Naive thymus-derived CD4-positive, alpha-beta T cell (primary cell): ENCODE results near the gene ZNF468. TPM values are rescaled to one million over a fixed set of nuclear protein-coding genes. Genes with fewer than 3 reads are reported as not detected.
"Not testable (repeated sequence)": the region's sequence is repeated elsewhere in the genome, so short reads cannot be mapped to it uniquely, and the experiment has no call there.

Experiments
- ATAC-seq: fragments of 150-1000 bp; cut with Tn5 transposase; 2 replicates; pipeline ENCODE4 v1.10.0; 2021; ENCODE audit warnings: mild to moderate bottlenecking, moderate library complexity
- CTCF ChIA-PET: fragments of 350-600 bp; sonication (Branson Sonifier 250); formaldehyde crosslinking; loops from one replicate; lab custom pipeline; 2021; ENCODE audit warnings: antibody characterized with exemption; lab: Charles Lee
- POLR2A ChIA-PET: fragments of 350-600 bp; sonication (Branson Sonifier 250); formaldehyde crosslinking; loops from one replicate; lab custom pipeline; 2021; ENCODE audit warnings: antibody characterized with exemption, inconsistent platforms; lab: Charles Lee
- DNase-seq, 9 donors: peaks; one replicate each; pipeline versions ENCODE4 v3.0.0 to v3.0.0-alpha.2; 2020 to 2022; ENCODE audit warnings: mixed read lengths in 1 of 9
- H3K27ac ChIP-seq: one replicate; pipeline ENCODE4 v1.7.0; 2013; ENCODE audit warnings: mild to moderate bottlenecking, low read depth, low read length, moderate library complexity
- H3K27me3 ChIP-seq, 2 donors: one replicate each; pipeline ENCODE4 v1.7.0; 2013; ENCODE audit warnings: low read length in 2 of 2, mild to moderate bottlenecking in 2 of 2, moderate library complexity in 2 of 2; ENCODE audit not compliant: control insufficient read depth in 2 of 2, insufficient read depth in 2 of 2
- H3K36me3 ChIP-seq, 3 experiments: 1 replicate in 2 of 3; 2 replicates in 1 of 3; pipeline ENCODE4 v1.7.0; 2013; ENCODE audit warnings: low read length in 3 of 3, mild to moderate bottlenecking in 3 of 3, moderate library complexity in 1 of 3; ENCODE audit not compliant: insufficient read depth in 3 of 3, control insufficient read depth in 2 of 3
- H3K4me1 ChIP-seq, 2 donors: one replicate each; pipeline ENCODE4 v1.7.0; 2013; ENCODE audit warnings: low read length in 2 of 2, mild to moderate bottlenecking in 2 of 2, moderate library complexity in 1 of 2; ENCODE audit not compliant: control insufficient read depth in 2 of 2, insufficient read depth in 2 of 2
- H3K4me3 ChIP-seq: 2 replicates; pipeline ENCODE4 v1.7.0; 2013; ENCODE audit warnings: mild to moderate bottlenecking, low read length
- H3K9me3 ChIP-seq, 3 experiments: 1 replicate in 2 of 3; 2 replicates in 1 of 3; pipeline ENCODE4 v1.7.0; 2013; ENCODE audit warnings: low read length in 3 of 3; ENCODE audit not compliant: control insufficient read depth in 2 of 3
- H3K27ac Mint-ChIP-seq, 9 donors: one replicate each; pipeline ENCODE4 v1.8.0; 2020 to 2022; ENCODE audit warnings: mixed read lengths in 9 of 9, mild to moderate bottlenecking in 8 of 9, moderate library complexity in 5 of 9, inconsistent platforms in 2 of 9
- H3K27me3 Mint-ChIP-seq, 5 donors: one replicate each; pipeline ENCODE4 v1.8.0; 2021 to 2022; ENCODE audit warnings: mixed read lengths in 5 of 5, mild to moderate bottlenecking in 1 of 5
- H3K36me3 Mint-ChIP-seq, 5 donors: one replicate each; pipeline ENCODE4 v1.8.0; 2020 to 2022; ENCODE audit warnings: mixed read lengths in 5 of 5, mild to moderate bottlenecking in 3 of 5, inconsistent platforms in 1 of 5
- H3K4me1 Mint-ChIP-seq, 7 donors: one replicate each; pipeline ENCODE4 v1.8.0; 2020 to 2022; ENCODE audit warnings: mixed read lengths in 7 of 7, mild to moderate bottlenecking in 3 of 7, inconsistent platforms in 1 of 7
- H3K4me3 Mint-ChIP-seq, 10 donors: one replicate each; pipeline ENCODE4 v1.8.0; 2020 to 2022; ENCODE audit warnings: mild to moderate bottlenecking in 10 of 10, mixed read lengths in 10 of 10, moderate library complexity in 6 of 10, inconsistent platforms in 2 of 10
- H3K9me3 Mint-ChIP-seq, 11 donors: one replicate each; pipeline ENCODE4 v1.8.0; 2020 to 2022; ENCODE audit warnings: mixed read lengths in 11 of 11, mild to moderate bottlenecking in 4 of 11, inconsistent platforms in 1 of 11, moderate library complexity in 1 of 11
- intact Hi-C, 2 donors: fragments of 100-400 bp; cut with micrococcal nuclease; formaldehyde crosslinking; loops; one replicate each; pipeline ENCODE4 v1.15.1; 2023
- polyA plus RNA-seq, 2 donors: library from polyadenylated mRNA; unstranded; fragments of 300-500 nt; fragmentation: Illumina TruSeq; gene quantifications; one replicate each; pipeline ENCODE4 v1.2.3, GENCODE V29; 2021
- total RNA-seq, 6 experiments: library from RNA in 5 of 6; stranded (reverse) in 5 of 6; gene quantifications; 1 replicate in 5 of 6; 2 replicates in 1 of 6; pipeline ENCODE4 v1.2.3 and lab custom pipeline; 2021 to 2026

The ZNF468 gene
- total RNA-seq (10 to 100 TPM; 10.7 to 26.7 (median 21.7) TPM), polyA plus RNA-seq (10 to 100 TPM; 16.0 to 25.4 TPM), total RNA-seq (lab: John Stamatoyannopoulos, UW) (14.9 reads per million, percentile 44 among the genes with 10 or more reads in this experiment)

DNA sequence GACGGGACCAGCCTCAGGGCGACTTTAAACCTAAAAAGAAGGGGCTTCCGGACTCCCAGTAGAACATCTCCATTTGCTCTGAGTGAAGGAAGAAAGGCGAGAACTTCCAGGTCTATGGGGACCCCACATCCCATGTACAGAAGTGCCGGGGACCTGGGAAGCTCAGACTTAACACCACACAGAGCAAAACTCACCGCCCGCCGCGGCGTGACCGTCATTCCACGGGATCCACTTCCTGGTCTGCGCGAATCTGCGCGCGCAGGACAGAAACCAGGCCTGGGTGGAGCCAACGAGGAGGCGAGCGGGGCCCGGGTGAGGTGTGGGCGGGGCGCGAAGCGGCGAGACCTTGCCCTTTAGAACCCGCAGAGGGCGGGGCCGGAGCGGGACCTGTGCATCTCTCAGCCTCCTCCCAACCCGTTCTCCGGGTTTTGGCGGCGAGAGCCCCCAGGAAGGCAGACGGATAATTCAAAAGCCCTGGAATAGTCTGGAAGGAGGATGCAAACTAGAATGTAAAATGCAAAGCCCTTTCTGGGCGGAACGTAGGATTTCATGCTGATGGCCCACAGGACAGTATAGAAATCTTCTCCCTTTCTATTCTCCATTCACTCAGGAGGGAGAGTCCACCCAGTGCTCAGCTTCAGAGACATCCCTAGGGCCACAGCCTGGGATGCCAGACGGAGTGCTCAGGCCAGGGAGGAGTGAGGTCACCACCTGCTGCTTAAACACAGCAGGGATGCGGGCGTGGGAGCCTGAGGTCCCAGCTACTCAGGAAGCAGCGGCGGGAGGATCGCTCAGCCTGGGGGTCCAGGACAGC lies at the start of gene ZNF468:
Gene ZNF468 (minus strand): TSS at position 242 of the 814 bp plus-strand sequence. CDS start 3,347 bp downstream, outside the sequence.
- CTCF ChIA-PET, H3K4me1 ChIP-seq, H3K27me3 ChIP-seq, H3K27me3 Mint-ChIP-seq, POLR2A ChIA-PET, H3K9me3 ChIP-seq: not testable (repeated sequence)
- Mint-ChIP-seq H3K9me3 (peaks cover 3 to 58% (median 15%) of the 10 kb centered on the region in 11 donors), H3K4me1 (peaks cover 15 to 39% (median 32%) of the 10 kb centered on the region in 7 donors), H3K36me3 (peaks cover 21 to 41% (median 36%) of the 10 kb centered on the region in 5 donors), H3K27ac (peak within 1 kb of the TSS; percentile 75 to 93 (median 91)), H3K4me3 (peak within 1 kb of the TSS; percentile 90 to 97 (median 94))
- H3K36me3 ChIP-seq = peaks cover 8 to 20% (median 8%) of the 10 kb centered on the region in 3 experiments
- DNase-seq = peak; percentile 63 to 79 (median 75)
- peak; percentile 100 for ATAC-seq
- intact Hi-C loops = loop anchor here (1.0 to 5.0 kb wide), 12 partner anchors 36 to 538 kb away; partner anchors contain the start of genes ZNF611 (in 2 of the 2), ZNF816 (in 2 of the 2), ZNF160 (in 1 of the 2) and ZNF28 (in 1 of the 2)
- peak within 1 kb of the TSS; percentile 89 for H3K4me3 ChIP-seq
- H3K27ac ChIP-seq = peak within 1 kb of the TSS; percentile 76

GRCh38 chr19:52904052-52904780 lies 46.8 kb upstream of the ZNF468 start:
- H3K9me3 Mint-ChIP-seq = peaks cover 13 to 69% (median 36%) of the 10 kb centered on the region in 11 donors

DNA sequence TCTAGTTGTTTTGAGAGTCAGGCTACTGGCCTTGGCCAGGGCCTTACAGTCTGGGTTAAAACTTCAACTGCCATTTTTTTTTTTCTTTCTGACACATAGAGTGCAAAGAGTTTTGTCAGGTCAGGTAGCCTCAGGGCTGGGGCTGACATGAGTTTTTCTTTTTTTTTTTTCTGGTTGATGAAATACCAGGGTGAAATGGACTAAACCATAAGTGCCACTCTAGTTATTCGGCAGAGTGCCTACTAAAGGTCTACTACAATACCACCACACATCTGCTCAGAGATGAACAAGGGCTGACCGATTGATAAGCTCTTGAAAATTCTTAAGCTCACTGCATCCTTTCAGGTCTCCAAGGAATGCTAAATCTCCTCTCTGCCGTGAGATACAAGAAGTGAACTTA lies 44.4 kb upstream of the ZNF468 start:
- peaks cover 4 to 18% (median 10%) of the 10 kb centered on the region in 7 donors for H3K4me1 Mint-ChIP-seq
- DNase-seq = no peak
- no peaks in the 10 kb centered on the region for H3K27me3 Mint-ChIP-seq
- ATAC-seq = no peak
- H3K27ac Mint-ChIP-seq = no peak overlapping the region
- Histone ChIP-seq H3K27me3 (no peaks in the 10 kb centered on the region), H3K4me3 (no peak overlapping the region), H3K9me3 (peaks cover 0 to 10% (median 0%) of the 10 kb centered on the region in 3 experiments), H3K27ac (no peak overlapping the region), H3K4me1 (peaks cover 4 to 5% of the 10 kb centered on the region in 2 donors), H3K36me3 (no peaks in the 10 kb centered on the region)
- CTCF ChIA-PET = interaction anchor here (0.7 kb wide), 1 partner anchor 333 kb away, joined by 6 read pairs; no protein-coding TSS in a partner anchor
- no peak overlapping the region for H3K4me3 Mint-ChIP-seq
- POLR2A ChIA-PET = interaction anchor here (0.6 to 0.7 kb wide), 2 partner anchors 74 to 199 kb away, joined by 4 read pairs; no protein-coding TSS in a partner anchor
- H3K9me3 Mint-ChIP-seq = peaks cover 7 to 74% (median 27%) of the 10 kb centered on the region in 11 donors
- H3K36me3 Mint-ChIP-seq = peaks cover 21 to 30% (median 25%) of the 10 kb centered on the region in 5 donors
- intact Hi-C loops = no loop called here

More at GRCh38 chr19:52904052-52904780, 46.8 kb upstream of the ZNF468 start:
- DNase-seq, H3K4me1 ChIP-seq, H3K4me3 ChIP-seq, intact Hi-C loops, H3K36me3 ChIP-seq, CTCF ChIA-PET, H3K4me3 Mint-ChIP-seq, H3K27ac ChIP-seq, ATAC-seq, H3K4me1 Mint-ChIP-seq, H3K27me3 Mint-ChIP-seq, H3K27ac Mint-ChIP-seq, H3K27me3 ChIP-seq, POLR2A ChIA-PET: not testable (repeated sequence)
- peaks cover 28 to 39% (median 34%) of the 10 kb centered on the region in 5 donors for H3K36me3 Mint-ChIP-seq
- peaks cover 0 to 15% (median 0%) of the 10 kb centered on the region in 3 experiments for H3K9me3 ChIP-seq

DNA sequence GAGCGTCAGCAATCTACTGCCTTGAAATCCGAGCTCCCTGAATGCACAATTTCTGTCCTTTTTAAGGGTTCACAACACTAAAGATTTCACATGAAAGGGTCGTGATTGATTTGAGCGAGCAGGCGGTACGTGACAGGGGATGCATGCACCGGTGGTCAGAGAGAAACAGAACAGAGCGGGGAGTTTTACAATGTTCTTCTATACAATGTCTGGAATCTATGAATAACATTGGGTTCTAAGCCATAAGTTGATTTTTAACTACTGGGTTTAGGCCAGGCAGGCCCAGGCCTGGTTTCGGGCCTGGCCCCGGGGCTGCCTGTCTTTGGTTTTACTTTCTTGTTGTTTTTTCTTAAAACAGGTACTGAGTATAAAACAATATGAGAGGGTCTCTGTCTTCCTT lies 41.2 kb upstream of the ZNF468 start:
- POLR2A ChIA-PET, H3K4me1 ChIP-seq, H3K27ac ChIP-seq, H3K4me3 ChIP-seq, CTCF ChIA-PET, H3K36me3 ChIP-seq, H3K9me3 ChIP-seq, H3K27me3 ChIP-seq, DNase-seq, H3K27me3 Mint-ChIP-seq, ATAC-seq: not testable (repeated sequence)
- H3K4me1 Mint-ChIP-seq = peaks cover 5 to 28% (median 14%) of the 10 kb centered on the region in 7 donors
- H3K36me3 Mint-ChIP-seq = peaks cover 12 to 29% (median 24%) of the 10 kb centered on the region in 5 donors
- intact Hi-C loops = loop anchor here in 1 of 2 donors (5.0 kb wide), 2 partner anchors 94 to 111 kb away; partner anchors contain the start of gene ZNF600
- peak overlapping the region in 9 of 10 donors; percentile 56 to 96 (median 68) for H3K4me3 Mint-ChIP-seq
- peak overlapping the region in 2 of 9 donors; percentile 39 to 67 for H3K27ac Mint-ChIP-seq
- peaks cover 0 to 71% (median 12%) of the 10 kb centered on the region in 11 donors for H3K9me3 Mint-ChIP-seq

- Mint-ChIP-seq H3K4me1 (peaks cover 5 to 28% (median 14%) of the 10 kb centered on the region in 7 donors), H3K27ac (peak overlapping the region in 8 of 9 donors; percentile 19 to 94 (median 92)), H3K27me3 (no peaks in the 10 kb centered on the region), H3K4me3 (peak overlapping the region; percentile 88 to 96 (median 92)), H3K9me3 (peaks cover 0 to 68% (median 11%) of the 10 kb centered on the region in 11 donors), H3K36me3 (peaks cover 14 to 31% (median 24%) of the 10 kb centered on the region in 5 donors)
- ChIA-PET CTCF (no interaction called here), POLR2A (interaction anchor here (0.9 to 1.4 kb wide), 2 partner anchors 203 to 261 kb away, joined by 3 to 4 read pairs; partner anchors contain the start of gene ZNF347)
- Histone ChIP-seq H3K9me3 (no peaks in the 10 kb centered on the region), H3K36me3 (peaks cover 0 to 5% (median 0%) of the 10 kb centered on the region in 3 experiments), H3K27ac (peak overlapping the region; percentile 79), H3K4me3 (peak overlapping the region; percentile 96), H3K27me3 (no peaks in the 10 kb centered on the region), H3K4me1 (peaks cover 4 to 5% of the 10 kb centered on the region in 2 donors)
- ATAC-seq (no peak), DNase-seq (no peak)
- intact Hi-C loops = loop anchor here in 1 of 2 donors (5.0 kb wide), 2 partner anchors 94 to 111 kb away; partner anchors contain the start of gene ZNF600
Measured at GRCh38 chr19:52898101-52898500, 40.7 kb upstream of the ZNF468 start.
